GM23338 (cell line): Measurements from ENCODE around the gene OR7G1. TPM values are rescaled to one million over a fixed set of nuclear protein-coding genes. Genes with fewer than 3 reads are reported as not detected.

Experiments used
- ATAC-seq: fragments of 200-7000 bp; cut with Tn5 transposase; 3 replicates; pipeline ENCODE4 v1.9.1; 2020
- DNase-seq: peaks from one replicate; pipeline ENCODE4 v3.0.0-alpha.2; 2015; ENCODE audit warnings: low spot score
- H2AFZ ChIP-seq: fragments of 200-600 bp; sonication (generic); 2 replicates; pipeline ENCODE4 v1.8.0; 2016; ENCODE audit warnings: antibody characterized with exemption, mild to moderate bottlenecking, moderate library complexity
- H3F3A ChIP-seq: fragments of 200-600 bp; sonication (generic); replicated peaks from 2 replicates; pipeline ENCODE4 v1.8.0; 2017; ENCODE audit warnings: antibody characterized with exemption, mixed run types, low read depth
- H3K27ac ChIP-seq: fragments of 200-600 bp; sonication (generic); 2 replicates; pipeline ENCODE4 v1.6.1; 2016; ENCODE audit warnings: low read depth
- H3K27me3 ChIP-seq: fragments of 200-600 bp; sonication (generic); 2 replicates; pipeline ENCODE4 v1.8.0; 2016; ENCODE audit warnings: mild to moderate bottlenecking, mixed run types, moderate library complexity; ENCODE audit not compliant: insufficient read depth
- H3K36me3 ChIP-seq: fragments of 200-600 bp; sonication (generic); 2 replicates; pipeline ENCODE4 v1.8.0; 2016; ENCODE audit warnings: mild to moderate bottlenecking; ENCODE audit not compliant: insufficient read depth
- H3K4me1 ChIP-seq: fragments of 200-600 bp; sonication (generic); 2 replicates; pipeline ENCODE4 v1.8.0; 2016; ENCODE audit warnings: mild to moderate bottlenecking, moderate library complexity; ENCODE audit not compliant: insufficient read depth
- H3K4me2 ChIP-seq: fragments of 200-600 bp; sonication (generic); 2 replicates; pipeline ENCODE4 v1.7.1; 2017; ENCODE audit warnings: mixed run types
- H3K4me3 ChIP-seq: fragments of 200-600 bp; sonication (generic); 2 replicates; pipeline ENCODE4 v1.6.1; 2016; ENCODE audit warnings: mixed run types
- H3K79me2 ChIP-seq: fragments of 200-600 bp; sonication (generic); replicated peaks from 2 replicates; pipeline ENCODE4 v1.8.0; 2017; ENCODE audit warnings: mild to moderate bottlenecking; ENCODE audit not compliant: insufficient read depth
- H3K9me2 ChIP-seq: fragments of 200-600 bp; sonication (generic); 2 replicates; pipeline ENCODE4 v1.8.0; 2017; ENCODE audit not compliant: insufficient read depth
- H4K20me1 ChIP-seq: fragments of 200-600 bp; sonication (generic); replicated peaks from 2 replicates; pipeline ENCODE4 v1.8.0; 2017; ENCODE audit warnings: mild to moderate bottlenecking; ENCODE audit not compliant: insufficient read depth
- H3K27ac Mint-ChIP-seq: 2 replicates; pipeline ENCODE4 v1.8.0; 2020; ENCODE audit warnings: inconsistent platforms, mild to moderate bottlenecking, moderate library complexity, mixed read lengths
- H3K27me3 Mint-ChIP-seq: 3 replicates; pipeline ENCODE4 v1.8.0; 2022; ENCODE audit warnings: low read depth, mild to moderate bottlenecking, moderate library complexity, mixed read lengths, inconsistent platforms; ENCODE audit not compliant: insufficient read depth, poor library complexity
- H3K36me3 Mint-ChIP-seq: 3 replicates; pipeline ENCODE4 v1.8.0; 2021; ENCODE audit warnings: low read depth, mild to moderate bottlenecking, inconsistent platforms, moderate library complexity, mixed read lengths
- H3K4me1 Mint-ChIP-seq: 3 replicates; pipeline ENCODE4 v1.8.0; 2020; ENCODE audit warnings: mild to moderate bottlenecking, inconsistent platforms, mixed read lengths
- H3K4me3 Mint-ChIP-seq: 3 replicates; pipeline ENCODE4 v1.8.0; 2021; ENCODE audit warnings: moderate library complexity, mild to moderate bottlenecking, inconsistent platforms, mixed read lengths
- H3K9me3 Mint-ChIP-seq: 3 replicates; pipeline ENCODE4 v1.8.0; 2020; ENCODE audit warnings: moderate library complexity, mild to moderate bottlenecking, inconsistent platforms, mixed read lengths
- CREB1 ChIP-seq: fragments of 250-450 bp; sonication (Bioruptor Pico); IDR thresholded peaks from 2 replicates; pipeline ENCODE4 v1.5.0; 2020; ENCODE audit warnings: low read depth, mild to moderate bottlenecking, moderate library complexity
- CTCF ChIP-seq, 2 experiments: fragments of 200-600 bp in 1 of 2; sonication (generic) in 1 of 2; conservative IDR thresholded peaks; 2 replicates each; pipeline versions ENCODE4 v1.5.1 to v1.6.1; 2016 to 2017; ENCODE audit warnings: antibody characterized with exemption in 2 of 2, low read depth in 2 of 2, mild to moderate bottlenecking in 2 of 2, moderate library complexity in 1 of 2
- ETS1 ChIP-seq: IDR thresholded peaks from 2 replicates; pipeline ENCODE4 v1.6.1; 2016; ENCODE audit warnings: antibody characterized with exemption
- EZH2 ChIP-seq: fragments of 200-600 bp; sonication (generic); IDR thresholded peaks from one replicate; pipeline ENCODE4 v1.8.0; 2017; ENCODE audit warnings: antibody characterized with exemption, mild to moderate bottlenecking, low read depth; ENCODE audit not compliant: unreplicated experiment
- EZH2phosphoT487 ChIP-seq: fragments of 200-600 bp; sonication (generic); IDR thresholded peaks from one replicate; pipeline ENCODE4 v1.8.1; 2018; ENCODE audit warnings: antibody characterized with exemption; ENCODE audit not compliant: unreplicated experiment
- JUNB ChIP-seq: IDR thresholded peaks from one replicate; pipeline ENCODE4 v1.6.1; 2016; ENCODE audit warnings: antibody characterized with exemption; ENCODE audit not compliant: unreplicated experiment
- NANOG ChIP-seq: IDR thresholded peaks from 2 replicates; pipeline ENCODE4 v1.6.1; 2016; ENCODE audit warnings: antibody characterized with exemption, borderline replicate concordance
- POLR2AphosphoS5 ChIP-seq: IDR thresholded peaks from 2 replicates; pipeline ENCODE4 v1.6.1; 2016; ENCODE audit warnings: antibody characterized with exemption, low read depth
- STAT1 ChIP-seq: IDR thresholded peaks from one replicate; pipeline ENCODE4 v1.6.1; 2016; ENCODE audit warnings: antibody characterized with exemption; ENCODE audit not compliant: unreplicated experiment
- ZNF114 ChIP-seq: fragments of 250-450 bp; sonication (Bioruptor Pico); IDR thresholded peaks from 2 replicates; pipeline ENCODE4 v1.5.0; 2020; ENCODE audit warnings: mild to moderate bottlenecking, moderate library complexity
- ZNF331 ChIP-seq: fragments of 250-450 bp; sonication (Bioruptor Pico); IDR thresholded peaks from 2 replicates; pipeline ENCODE4 v1.5.0; 2020; ENCODE audit warnings: low read depth, mild to moderate bottlenecking, moderate library complexity
- ZNF462 ChIP-seq: fragments of 250-450 bp; sonication (Bioruptor Pico); IDR thresholded peaks from 2 replicates; pipeline ENCODE4 v1.5.0; 2020; ENCODE audit warnings: mild to moderate bottlenecking, moderate library complexity
- polyA plus RNA-seq: library from polyadenylated mRNA; unstranded; fragments of >200 nt; fragmentation: Nextera tagmentation; extraction: Ambion mirVana; gene quantifications from 2 replicates; pipeline ENCODE4 v1.2.1, GENCODE V29; 2016
- total RNA-seq: library from RNA; depleted of rRNA; stranded (reverse); fragments of >200 nt; shearing (Covaris generic); gene quantifications from 2 replicates; pipeline ENCODE4 v1.2.3, GENCODE V29; 2014
- TF ChIP-seq, protein P1 (sequence below): IDR thresholded peaks from one replicate; pipeline ENCODE4 v1.6.1; 2018; ENCODE audit warnings: antibody characterized with exemption; ENCODE audit not compliant: unreplicated experiment

Gene OR7G1
- total and polyA plus RNA-seq, 2 experiments from 2014 or later, result not detected

- Mint-ChIP-seq H3K27ac (no peak overlapping the region), H3K27me3 (peaks cover 2% of the 10 kb centered on the region), H3K9me3 (peaks cover 77% of the 10 kb centered on the region), H3K4me3 (no peak overlapping the region), H3K36me3 (peaks cover 23% of the 10 kb centered on the region), H3K4me1 (no peaks in the 10 kb centered on the region)
- Histone ChIP-seq H3K36me3 (no peaks in the 10 kb centered on the region), H3K4me1 (no peaks in the 10 kb centered on the region), H3F3A (no peaks in the 10 kb centered on the region), H4K20me1 (no peaks in the 10 kb centered on the region), H3K27me3 (no peaks in the 10 kb centered on the region), H3K27ac (no peak overlapping the region), H3K9me2 (no peaks in the 10 kb centered on the region), H3K4me2 (no peak overlapping the region), H3K4me3 (no peak overlapping the region), H2AFZ (no peak overlapping the region), H3K79me2 (no peaks in the 10 kb centered on the region)
- DNase-seq, result no peak
- TF ChIP-seq STAT1 (no peak), ETS1 (no peak), CTCF (conservative IDR thresholded peaks at IDR 0.05; ENCODE audit: low read depth in 2 of 2) (no peak), CREB1 (CRISPR knock-in tag) (no peak), ZNF331 (no peak), NANOG (no peak), EZH2phosphoT487 (no peak), ZNF114 (CRISPR knock-in tag) (no peak), JUNB (no peak), EZH2 (no peak), POLR2AphosphoS5 (no peak), ZNF462 (CRISPR knock-in tag) (no peak)
- TF ChIP-seq, protein P1, sequence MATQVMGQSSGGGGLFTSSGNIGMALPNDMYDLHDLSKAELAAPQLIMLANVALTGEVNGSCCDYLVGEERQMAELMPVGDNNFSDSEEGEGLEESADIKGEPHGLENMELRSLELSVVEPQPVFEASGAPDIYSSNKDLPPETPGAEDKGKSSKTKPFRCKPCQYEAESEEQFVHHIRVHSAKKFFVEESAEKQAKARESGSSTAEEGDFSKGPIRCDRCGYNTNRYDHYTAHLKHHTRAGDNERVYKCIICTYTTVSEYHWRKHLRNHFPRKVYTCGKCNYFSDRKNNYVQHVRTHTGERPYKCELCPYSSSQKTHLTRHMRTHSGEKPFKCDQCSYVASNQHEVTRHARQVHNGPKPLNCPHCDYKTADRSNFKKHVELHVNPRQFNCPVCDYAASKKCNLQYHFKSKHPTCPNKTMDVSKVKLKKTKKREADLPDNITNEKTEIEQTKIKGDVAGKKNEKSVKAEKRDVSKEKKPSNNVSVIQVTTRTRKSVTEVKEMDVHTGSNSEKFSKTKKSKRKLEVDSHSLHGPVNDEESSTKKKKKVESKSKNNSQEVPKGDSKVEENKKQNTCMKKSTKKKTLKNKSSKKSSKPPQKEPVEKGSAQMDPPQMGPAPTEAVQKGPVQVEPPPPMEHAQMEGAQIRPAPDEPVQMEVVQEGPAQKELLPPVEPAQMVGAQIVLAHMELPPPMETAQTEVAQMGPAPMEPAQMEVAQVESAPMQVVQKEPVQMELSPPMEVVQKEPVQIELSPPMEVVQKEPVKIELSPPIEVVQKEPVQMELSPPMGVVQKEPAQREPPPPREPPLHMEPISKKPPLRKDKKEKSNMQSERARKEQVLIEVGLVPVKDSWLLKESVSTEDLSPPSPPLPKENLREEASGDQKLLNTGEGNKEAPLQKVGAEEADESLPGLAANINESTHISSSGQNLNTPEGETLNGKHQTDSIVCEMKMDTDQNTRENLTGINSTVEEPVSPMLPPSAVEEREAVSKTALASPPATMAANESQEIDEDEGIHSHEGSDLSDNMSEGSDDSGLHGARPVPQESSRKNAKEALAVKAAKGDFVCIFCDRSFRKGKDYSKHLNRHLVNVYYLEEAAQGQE, result no peak
- no peak for ATAC-seq
Measured at GRCh38 chr19:9132422-9132821, 16.9 kb upstream of the OR7G1 start.
